Prostate gland (tissue), 1 donor: ENCODE measurements around the gene ATXN7L2.

Source experiments
- POLR2A ChIP-seq: fragments of 450-650 bp; IDR thresholded peaks from one replicate; pipeline ENCODE4 v1.6.1; 2016; ENCODE audit warnings: antibody characterized with exemption, mild to moderate bottlenecking
- POLR2AphosphoS5 ChIP-seq: sonication (generic); formaldehyde crosslinking; IDR thresholded peaks from one replicate; pipeline ENCODE4 v1.6.1; 2017; ENCODE audit warnings: antibody characterized with exemption

- TF ChIP-seq POLR2AphosphoS5 (no peak), POLR2A (no peak)
These were observed 48.2 kb downstream of the ATXN7L2 start for GRCh38 chr1:109531826-109532364.
